Esophagus (tissue), 2 donors: ENCODE data around the gene TRIM33. TPM values are rescaled to one million over a fixed set of nuclear protein-coding genes. Genes with fewer than 3 reads are reported as not detected.
"Not testable (repeated sequence)": the region's sequence is repeated elsewhere in the genome, so short reads cannot be mapped to it uniquely, and the experiment has no call there.

Experiments used
- H3K27ac ChIP-seq, 2 donors: one replicate each; pipeline ENCODE4 v1.5.1; 2013; ENCODE audit warnings: low read depth in 2 of 2, mild to moderate bottlenecking in 2 of 2, inconsistent platforms in 1 of 2, low read length in 1 of 2, moderate library complexity in 1 of 2
- H3K27me3 ChIP-seq, 2 donors: one replicate each; pipeline ENCODE4 v1.6.1; 2013; ENCODE audit warnings: low read length in 2 of 2, control low read depth in 1 of 2, mild to moderate bottlenecking in 1 of 2; ENCODE audit not compliant: insufficient read depth in 2 of 2, control insufficient read depth in 1 of 2
- H3K36me3 ChIP-seq, 2 donors: one replicate each; pipeline ENCODE4 v1.6.1; 2013; ENCODE audit warnings: low read length in 1 of 2; ENCODE audit not compliant: control insufficient read depth in 2 of 2, insufficient read depth in 2 of 2
- H3K4me1 ChIP-seq, 2 donors: one replicate each; pipeline ENCODE4 v1.6.1; 2013; ENCODE audit warnings: low read length in 1 of 2; ENCODE audit not compliant: control insufficient read depth in 2 of 2, insufficient read depth in 2 of 2
- H3K4me3 ChIP-seq, 2 donors: one replicate each; pipeline ENCODE4 v1.5.1; 2013; ENCODE audit warnings: low read length in 2 of 2, mild to moderate bottlenecking in 2 of 2, low read depth in 1 of 2, moderate library complexity in 1 of 2
- H3K9me3 ChIP-seq, 2 donors: one replicate each; pipeline ENCODE4 v1.6.1; 2013; ENCODE audit warnings: mild to moderate bottlenecking in 2 of 2, low read depth in 1 of 2, low read length in 1 of 2, moderate library complexity in 1 of 2; ENCODE audit not compliant: control insufficient read depth in 2 of 2, insufficient read depth in 1 of 2
- WGBS, 2 donors: extraction: QIAGEN DNeasy Blood & Tissue Kit; methylation state at CpG; one replicate each; pipeline ENCODE4 v1.1.7; 2013; 5-methylcytosine and 5-hydroxymethylcytosine counted together
- polyA plus RNA-seq, 2 donors: library from polyadenylated mRNA; stranded (reverse); fragments of 200-250 nt; gene quantifications; one replicate each; pipeline ENCODE4 v1.2.3, GENCODE V29; 2013
- donor health status: healthy with polysubstance abuse.
- donor health status: Bipolar disorder and iron deficiency.

Gene TRIM33
- polyA plus RNA-seq, 2 donors = 7.1 to 10.2 TPM

DNA sequence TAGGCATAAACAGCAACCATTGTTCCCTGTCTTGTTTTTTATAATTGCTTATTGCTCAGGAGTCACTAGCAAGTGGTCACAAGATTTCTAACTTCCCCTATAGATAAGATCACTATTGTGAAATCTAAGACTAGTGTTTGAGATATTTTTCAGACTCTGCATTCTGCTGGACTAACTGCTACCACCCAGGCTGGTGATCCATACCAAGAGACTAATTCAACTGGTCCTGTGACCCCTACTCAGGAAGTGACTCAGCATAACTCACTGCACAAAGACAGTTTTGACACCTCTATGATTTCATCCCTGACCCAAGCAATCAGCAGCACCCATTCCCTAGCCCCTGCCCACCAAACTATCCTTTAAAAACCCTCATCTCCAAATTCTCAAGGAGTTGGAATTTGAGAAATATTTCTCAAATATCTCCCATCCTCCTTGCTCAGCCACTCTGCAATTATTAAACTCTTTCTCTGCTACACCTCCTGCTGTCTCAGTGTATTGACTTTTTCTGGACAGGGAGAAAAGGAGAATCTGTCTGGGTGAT, 52.7 kb downstream of the TRIM33 start:
- Histone ChIP-seq H3K4me1 (peaks cover 0 to 2% of the 10 kb centered on the region in 2 donors), H3K4me3 (no peak overlapping the region), H3K27me3 (no peaks in the 10 kb centered on the region), H3K9me3 (no peaks in the 10 kb centered on the region), H3K36me3 (peaks cover 2 to 6% of the 10 kb centered on the region in 2 donors), H3K27ac (no peak overlapping the region)

- H3K27me3 ChIP-seq = no peaks in the 10 kb centered on the region
- H3K27ac ChIP-seq = no peak overlapping the region
Measured at GRCh38 chr1:114457675-114458236, 53.2 kb downstream of the TRIM33 start.

DNA sequence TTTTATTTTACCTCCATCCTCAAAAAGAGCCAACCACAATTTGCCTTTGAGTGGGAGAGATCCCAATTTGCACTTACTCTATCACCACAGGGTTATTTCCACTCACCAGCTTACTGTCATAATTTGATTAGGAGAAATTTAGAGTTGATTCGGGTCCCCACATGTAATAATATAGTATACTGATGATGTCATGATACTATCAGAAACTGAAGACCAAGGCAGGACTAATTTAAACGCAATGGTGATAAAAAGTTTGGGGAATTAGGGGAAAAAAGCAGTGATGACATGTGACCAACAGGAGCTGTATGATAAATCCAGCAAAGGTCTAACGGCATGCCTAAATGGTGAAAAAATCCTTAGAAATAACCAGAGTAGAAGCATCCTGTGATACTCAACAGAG, 54.4 kb downstream of the TRIM33 start:
- Histone ChIP-seq H3K4me3 (no peak overlapping the region), H3K27ac (no peak overlapping the region), H3K36me3 (peaks cover 2 to 7% of the 10 kb centered on the region in 2 donors), H3K4me1 (peaks cover 0 to 2% of the 10 kb centered on the region in 2 donors), H3K9me3 (no peaks in the 10 kb centered on the region), H3K27me3 (no peaks in the 10 kb centered on the region)
- 95 to 97% methylated on average over 3 of the region's 3 CpGs for WGBS, 2 donors

More at GRCh38 chr1:114457675-114458236, 53.2 kb downstream of the TRIM33 start:
- H3K4me1 ChIP-seq = peaks cover 0 to 2% of the 10 kb centered on the region in 2 donors
- H3K36me3 ChIP-seq = peaks cover 2 to 7% of the 10 kb centered on the region in 2 donors
- no peak overlapping the region for H3K4me3 ChIP-seq
- no peaks in the 10 kb centered on the region for H3K9me3 ChIP-seq
- WGBS, 2 donors = 85 to 94% methylated on average over 4 of the region's 4 CpGs

DNA sequence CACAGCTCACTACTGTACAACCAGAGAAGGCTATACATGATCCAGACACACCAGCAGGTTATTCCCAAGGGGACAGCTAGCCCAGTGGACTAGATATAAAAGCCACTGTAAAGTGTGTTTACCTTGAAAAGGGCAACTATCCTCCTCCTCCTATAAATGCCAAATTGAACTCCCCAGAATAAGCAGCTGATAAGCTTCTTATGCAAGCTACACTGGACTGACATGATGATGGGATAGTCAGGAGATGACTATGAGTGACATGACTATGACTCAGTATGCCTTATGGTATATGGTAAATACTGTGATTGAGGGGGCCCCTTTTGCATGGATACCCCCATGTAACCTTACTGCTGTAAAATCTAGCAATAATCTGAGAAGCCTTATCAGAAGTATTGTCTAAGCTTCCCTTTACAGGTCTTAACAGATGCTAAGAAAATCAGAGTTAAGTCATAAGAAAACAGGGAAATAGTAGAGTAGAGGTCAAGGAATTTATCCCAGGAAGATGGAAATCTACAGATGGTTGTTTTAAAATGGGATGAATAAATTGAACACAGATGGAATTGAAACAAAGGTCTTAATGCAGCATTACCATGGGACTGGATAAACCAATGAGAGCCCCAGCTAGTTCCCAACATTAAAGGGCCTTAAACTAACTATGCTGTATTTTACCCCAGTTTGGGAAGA, 55.8 kb downstream of the TRIM33 start:
- Histone ChIP-seq H3K36me3 (peaks cover 2 to 7% of the 10 kb centered on the region in 2 donors), H3K9me3 (no peaks in the 10 kb centered on the region), H3K4me3 (no peak overlapping the region), H3K4me1 (peaks cover 0 to 2% of the 10 kb centered on the region in 2 donors), H3K27ac (no peak overlapping the region), H3K27me3 (no peaks in the 10 kb centered on the region)

DNA sequence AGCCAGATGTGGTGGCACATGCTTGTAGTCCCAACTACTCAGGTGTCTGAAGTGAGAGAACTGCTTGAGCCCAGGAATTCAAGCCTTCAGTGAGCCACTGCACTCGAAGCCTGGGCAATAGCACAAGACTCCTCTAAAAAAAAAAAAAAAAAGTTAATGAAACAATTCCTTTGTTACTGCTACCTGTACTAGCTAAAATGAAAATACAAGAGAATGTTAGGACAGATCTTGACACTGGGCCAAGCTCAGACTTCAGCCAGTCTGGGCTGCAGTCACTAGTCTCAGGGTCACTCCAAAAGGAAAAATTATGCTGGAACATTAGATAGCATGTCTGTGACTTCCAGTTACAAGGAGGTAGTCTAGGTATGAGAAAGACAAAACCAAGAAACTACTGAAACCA, 56.5 kb downstream of the TRIM33 start:
- peaks cover 0 to 2% of the 10 kb centered on the region in 2 donors for H3K4me1 ChIP-seq
- H3K4me3 ChIP-seq = no peak overlapping the region
- 91 to 100% methylated on average over 1 of the region's 1 CpG for WGBS, 2 donors
- H3K27me3 ChIP-seq = no peaks in the 10 kb centered on the region
- no peaks in the 10 kb centered on the region for H3K9me3 ChIP-seq
- H3K27ac ChIP-seq = no peak overlapping the region
- peaks cover 2 to 7% of the 10 kb centered on the region in 2 donors for H3K36me3 ChIP-seq

DNA sequence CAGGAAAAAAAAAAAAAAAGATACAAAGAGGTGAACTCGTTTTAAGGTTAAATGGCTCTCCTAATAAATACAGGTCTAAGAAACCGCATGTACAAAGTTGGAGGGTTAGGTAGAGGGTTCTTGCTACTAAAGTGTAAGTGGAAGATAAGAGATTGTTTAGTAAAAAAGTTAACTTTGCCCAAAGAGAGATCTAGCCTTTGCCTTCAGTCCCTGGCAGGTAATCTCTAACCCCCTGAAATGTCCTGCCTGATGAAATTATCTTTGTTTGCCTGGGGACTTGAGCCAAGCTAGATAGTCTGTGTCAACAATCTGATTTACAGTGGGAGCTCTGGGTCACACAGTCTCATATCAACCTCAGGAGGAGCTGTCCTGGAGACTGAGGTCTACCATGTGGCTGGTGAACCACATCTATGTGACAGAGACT, 57.6 kb downstream of the TRIM33 start:
- Histone ChIP-seq H3K9me3 (no peaks in the 10 kb centered on the region), H3K4me1 (peaks cover 0 to 2% of the 10 kb centered on the region in 2 donors), H3K27me3 (no peaks in the 10 kb centered on the region), H3K4me3 (no peak overlapping the region), H3K36me3 (peaks cover 2 to 6% of the 10 kb centered on the region in 2 donors), H3K27ac (no peak overlapping the region)
- 72 to 84% methylated on average over 2 of the region's 2 CpGs for WGBS, 2 donors

GRCh38 chr1:114448370-114449036, 62.5 kb downstream of the TRIM33 start:
- H3K4me3 ChIP-seq = no peak overlapping the region
- H3K36me3 ChIP-seq = peaks cover 0 to 4% of the 10 kb centered on the region in 2 donors
- no peaks in the 10 kb centered on the region for H3K27me3 ChIP-seq

DNA sequence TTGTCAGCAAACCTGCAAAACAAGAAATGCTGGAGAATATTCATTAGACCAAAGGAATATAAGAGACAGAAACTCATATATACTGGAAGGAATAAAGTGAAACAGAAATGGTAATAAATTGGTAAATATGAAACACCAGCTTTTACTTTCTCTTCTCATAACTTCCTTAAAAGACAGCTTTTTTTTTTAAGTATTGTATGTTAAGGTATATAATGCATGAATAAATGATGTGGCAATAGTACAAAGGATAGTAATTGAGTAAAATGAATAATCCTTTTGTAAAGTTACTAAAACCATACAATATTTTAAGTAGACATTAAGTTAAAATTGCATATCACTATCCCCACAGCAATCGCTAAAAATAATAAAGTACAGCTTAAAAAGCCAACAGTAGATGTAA, 64.8 kb downstream of the TRIM33 start:
- peaks cover 0 to 2% of the 10 kb centered on the region in 2 donors for H3K36me3 ChIP-seq
- no peak overlapping the region for H3K4me3 ChIP-seq
- H3K9me3 ChIP-seq = no peaks in the 10 kb centered on the region
- H3K4me1 ChIP-seq = no peaks in the 10 kb centered on the region
- no peaks in the 10 kb centered on the region for H3K27me3 ChIP-seq
- H3K27ac ChIP-seq = no peak overlapping the region
- 93 to 97% methylated on average over 1 of the region's 1 CpG for WGBS, 2 donors

More at GRCh38 chr1:114448370-114449036, 62.5 kb downstream of the TRIM33 start:
- Histone ChIP-seq H3K27ac (no peak overlapping the region), H3K9me3 (no peaks in the 10 kb centered on the region), H3K4me1 (no peaks in the 10 kb centered on the region)
- 76 to 83% methylated on average over 3 of the region's 3 CpGs for WGBS, 2 donors

- H3K9me3 ChIP-seq, H3K27ac ChIP-seq, H3K4me3 ChIP-seq, H3K4me1 ChIP-seq, H3K27me3 ChIP-seq, H3K36me3 ChIP-seq: not testable (repeated sequence)
- 97 to 100% methylated on average over 4 of the region's 4 CpGs for WGBS, 2 donors
Measured at GRCh38 chr1:114443226-114443625, 67.8 kb downstream of the TRIM33 start.
